HG02763 (cell line): Measurements from ENCODE around the gene ADAMTS2.

Experiments
- ATAC-seq: cut with Tn5 transposase; IDR thresholded peaks from one replicate; pipeline ENCODE4 v1.9.1; 2021; ENCODE audit warnings: mild to moderate bottlenecking, moderate library complexity; ENCODE audit not compliant: unreplicated experiment

Gene ADAMTS2

DNA sequence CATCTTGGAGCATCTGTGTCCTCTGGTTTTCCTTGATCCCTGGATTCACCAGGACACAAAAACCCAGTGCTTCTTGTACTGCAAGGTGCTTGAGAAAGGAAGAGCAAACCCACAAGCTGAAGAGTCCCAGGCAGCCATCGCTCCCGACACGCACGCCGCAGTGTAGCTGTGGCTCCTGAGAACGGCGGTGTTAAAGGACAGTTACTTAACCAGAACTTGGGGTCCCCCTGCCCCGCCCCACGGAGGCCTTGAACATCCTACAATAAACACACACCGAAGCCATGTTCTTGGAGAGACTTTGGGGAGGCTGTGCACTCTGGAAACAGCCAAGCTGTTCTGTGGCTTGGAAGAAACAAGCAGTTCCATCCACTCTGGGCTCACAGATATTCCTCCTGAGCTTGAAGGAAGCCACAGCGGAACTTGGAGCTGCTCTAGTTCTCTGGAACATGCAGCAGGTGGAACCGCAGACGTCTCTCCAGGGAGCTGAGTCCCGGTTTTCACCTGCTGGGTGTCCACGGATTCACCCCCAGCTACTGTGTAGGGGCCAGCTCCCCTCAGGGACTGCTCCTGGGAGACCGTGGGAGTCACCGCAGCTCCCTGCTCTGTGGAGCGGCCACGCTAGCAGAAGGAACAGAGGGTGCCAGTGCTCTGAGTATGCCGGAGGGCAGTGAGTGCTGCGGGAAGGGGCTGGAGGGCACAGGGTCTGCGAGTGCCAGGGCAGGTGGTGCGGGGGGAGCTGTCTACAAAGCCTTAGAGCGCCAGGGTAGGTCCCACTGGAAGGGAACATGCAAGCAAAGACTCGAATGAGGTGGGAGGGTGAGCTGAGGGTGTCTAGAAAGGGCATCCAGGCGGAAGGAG, 107.3 kb downstream of the ADAMTS2 start:
- ATAC-seq, result no peak

DNA sequence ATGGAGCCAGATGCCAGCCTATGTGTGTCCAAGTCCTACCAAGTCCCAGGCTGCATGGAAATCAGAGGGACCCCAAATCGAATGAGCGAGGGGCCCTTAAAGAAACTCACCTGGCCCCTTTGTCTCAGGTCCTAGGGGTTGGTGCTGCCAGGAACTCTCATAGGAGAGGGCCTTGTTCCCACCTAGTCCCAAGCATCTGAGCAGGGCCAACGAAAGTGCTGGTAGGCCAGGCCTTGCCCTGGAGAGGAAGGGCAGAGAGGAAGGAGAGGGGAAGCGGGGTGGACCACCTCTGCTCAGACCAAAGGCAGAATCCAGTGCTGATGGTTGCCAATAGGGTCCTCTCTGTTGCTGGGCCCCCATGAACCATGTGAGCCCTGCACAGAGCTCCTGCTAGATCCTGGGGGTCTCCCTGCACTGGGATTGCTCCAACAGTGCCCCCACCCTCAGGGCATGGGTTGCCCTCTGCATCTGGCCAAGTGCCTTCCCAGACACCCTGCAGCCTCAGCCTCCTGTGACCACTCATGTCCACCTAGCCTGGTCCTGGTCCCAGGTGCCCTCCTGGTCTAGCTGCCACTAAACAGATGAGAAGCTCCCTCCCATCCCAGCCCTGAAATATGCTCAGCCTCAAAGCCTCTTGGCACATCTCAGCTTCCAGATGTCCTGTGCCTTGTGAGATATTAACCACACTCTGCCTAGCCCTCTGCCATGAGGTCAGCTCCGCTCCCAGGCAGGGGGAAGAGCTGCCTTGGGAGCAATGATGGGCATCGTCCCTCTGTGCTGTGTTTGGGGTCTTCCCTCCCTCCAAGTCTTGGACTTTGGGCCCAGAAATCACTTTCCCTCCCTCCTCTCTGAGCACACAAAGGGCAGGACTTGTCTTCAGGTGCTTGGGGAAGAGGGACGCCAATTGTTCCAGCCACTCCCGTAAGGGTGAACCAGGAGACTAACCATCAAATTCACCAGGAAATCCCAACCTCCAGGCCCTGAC, 109.6 kb downstream of the ADAMTS2 start:
- no peak for ATAC-seq

DNA sequence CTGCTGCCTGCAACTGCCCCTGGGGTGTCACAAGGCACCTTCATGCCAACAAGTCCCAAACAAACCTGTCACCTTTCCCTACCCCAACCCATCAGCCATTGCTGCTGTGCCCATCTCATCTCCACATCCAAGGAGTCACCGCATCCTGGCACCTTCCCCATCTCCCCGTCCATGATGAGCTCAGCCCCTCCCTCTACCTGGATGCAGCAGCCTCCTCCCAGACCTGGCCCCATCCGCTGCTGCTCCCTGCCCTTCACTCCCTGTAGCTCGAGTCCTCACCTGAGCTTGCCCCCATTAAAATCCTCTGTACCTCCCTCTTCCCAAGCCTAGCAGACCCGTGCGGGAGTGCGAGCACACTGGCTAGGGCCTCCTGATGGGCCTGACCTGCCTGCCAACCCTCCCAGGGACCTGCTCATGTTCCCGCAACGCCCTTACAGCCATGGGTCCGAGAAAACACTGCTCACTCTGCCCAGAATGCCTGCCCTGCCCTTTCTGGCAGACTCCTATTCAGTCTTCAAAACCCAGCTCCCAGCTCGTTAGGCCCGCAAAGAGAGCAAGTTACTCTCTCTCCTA, 110.6 kb downstream of the ADAMTS2 start:
- ATAC-seq, result no peak

DNA sequence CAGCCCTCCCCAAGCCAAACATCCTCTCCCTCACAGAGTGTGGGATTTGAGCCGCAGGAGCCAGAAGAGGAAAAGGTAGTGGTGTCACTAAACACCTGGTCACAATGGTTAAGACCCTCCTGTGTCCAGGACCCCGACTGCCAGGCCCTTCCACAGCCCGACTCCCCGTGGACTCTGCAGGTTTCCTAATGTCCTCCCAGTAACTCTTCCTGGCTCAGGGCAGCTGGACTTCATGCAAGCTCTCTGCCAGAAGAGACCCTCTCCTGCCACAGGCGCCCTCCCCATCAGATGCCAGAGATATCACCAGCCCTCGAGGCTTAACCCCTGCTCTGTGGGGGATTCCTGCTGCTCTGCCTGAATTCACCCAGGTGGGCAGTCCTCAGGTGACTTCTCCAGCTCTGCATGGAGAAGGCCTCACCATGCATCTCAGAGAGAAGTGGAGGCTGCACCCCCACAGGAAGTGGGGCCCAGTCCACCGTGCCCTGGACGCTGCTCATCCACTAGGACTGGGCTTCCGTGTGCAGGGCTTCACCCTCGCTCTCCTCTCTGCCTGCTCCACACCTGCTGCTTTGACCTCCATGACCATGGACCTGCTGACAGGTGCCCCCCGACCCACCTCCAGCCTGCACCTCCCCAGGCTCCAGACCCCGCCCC, 111.2 kb downstream of the ADAMTS2 start:
- no peak for ATAC-seq

DNA sequence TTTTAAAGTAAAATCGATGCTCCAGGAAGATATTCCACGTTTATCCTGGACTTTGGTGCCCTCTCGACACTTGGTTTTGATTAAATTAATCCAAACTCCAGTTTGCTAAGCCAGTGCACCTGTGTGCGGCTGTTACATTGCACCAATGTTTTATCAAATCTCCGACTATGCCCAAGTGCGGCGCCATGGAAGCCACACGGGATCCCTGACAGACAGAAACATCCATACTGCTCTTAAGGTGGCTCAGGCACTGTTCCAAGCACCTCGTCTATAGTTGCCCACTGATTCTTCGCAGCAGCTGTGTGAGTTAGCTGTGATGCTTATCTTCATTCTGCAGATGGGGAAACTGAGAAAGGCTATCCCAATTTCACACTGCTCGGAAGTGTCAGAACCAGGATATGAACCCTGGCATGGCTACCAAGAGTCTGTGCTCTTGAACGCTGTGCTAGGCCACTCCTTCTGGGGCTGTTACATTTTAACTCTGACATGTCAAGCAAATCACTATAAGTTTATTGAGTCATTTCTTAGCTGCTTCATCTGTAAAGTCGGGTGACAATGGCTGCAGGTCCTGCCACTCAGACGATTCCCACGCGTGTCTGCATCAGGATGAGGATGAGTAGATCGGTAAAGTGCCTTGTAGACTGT, 113.0 kb downstream of the ADAMTS2 start:
- no peak for ATAC-seq

DNA sequence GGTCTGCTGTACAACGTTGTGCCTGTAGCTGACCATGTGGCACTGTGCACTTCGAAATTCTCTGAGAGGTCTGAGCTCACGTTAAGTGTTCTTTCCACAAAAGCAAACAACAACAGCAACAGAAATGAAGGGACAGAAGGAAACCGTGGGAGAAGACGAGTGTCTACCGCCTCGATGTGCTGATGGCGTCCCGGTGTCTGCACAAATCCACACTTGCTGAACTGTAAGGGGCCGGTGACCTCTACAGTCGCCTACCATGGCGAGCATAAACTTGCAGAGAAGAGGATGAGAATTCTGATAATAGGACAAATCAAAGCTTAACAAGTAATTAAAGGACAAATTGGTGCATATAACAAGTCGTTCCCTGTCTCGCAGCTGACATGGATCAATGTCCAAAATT, 114.0 kb downstream of the ADAMTS2 start:
- ATAC-seq, result no peak

DNA sequence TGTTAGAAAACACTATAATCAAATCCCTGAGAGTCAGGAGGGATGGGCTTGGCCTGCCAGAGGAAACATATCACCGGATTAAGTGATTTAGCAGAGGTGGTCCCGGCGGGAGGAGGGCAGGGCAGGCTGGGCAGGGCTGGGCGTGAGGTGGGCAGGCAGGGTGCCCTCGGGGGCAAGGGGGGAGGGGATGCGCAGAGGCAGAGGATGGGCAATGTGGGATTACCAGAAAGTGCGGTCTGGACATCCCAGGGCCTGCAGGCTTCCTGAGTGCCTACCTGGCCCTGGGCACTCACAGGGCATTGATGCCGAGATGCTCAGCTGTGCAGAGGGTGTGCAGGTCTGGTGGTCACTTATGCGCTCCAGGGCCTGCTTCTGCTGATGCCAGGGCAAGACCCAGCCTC, 115.2 kb downstream of the ADAMTS2 start:
- ATAC-seq, result no peak

DNA sequence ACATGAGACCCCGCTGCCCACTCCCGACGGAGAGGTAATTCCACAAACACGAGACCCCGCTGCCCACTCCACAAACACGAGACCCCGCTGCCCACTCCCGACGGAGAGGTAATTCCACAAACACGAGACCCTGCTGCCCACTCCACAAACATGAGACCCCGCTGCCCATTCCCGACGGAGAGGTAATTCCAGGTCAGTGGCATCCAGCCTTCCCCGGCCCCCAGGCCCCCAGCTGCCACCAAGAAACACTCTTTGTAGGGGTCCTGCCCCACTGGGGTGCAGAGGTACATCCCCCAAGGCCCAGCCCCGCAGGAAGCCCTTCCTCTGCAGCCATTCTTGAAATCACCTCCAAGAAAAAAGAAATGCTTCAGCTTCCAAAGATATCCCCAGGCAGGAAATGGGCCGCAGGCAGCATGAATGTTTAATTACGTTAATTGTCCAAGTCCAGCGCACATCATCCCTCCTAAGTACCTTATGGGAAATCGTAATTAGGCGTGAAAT, 115.9 kb downstream of the ADAMTS2 start:
- no peak for ATAC-seq

DNA sequence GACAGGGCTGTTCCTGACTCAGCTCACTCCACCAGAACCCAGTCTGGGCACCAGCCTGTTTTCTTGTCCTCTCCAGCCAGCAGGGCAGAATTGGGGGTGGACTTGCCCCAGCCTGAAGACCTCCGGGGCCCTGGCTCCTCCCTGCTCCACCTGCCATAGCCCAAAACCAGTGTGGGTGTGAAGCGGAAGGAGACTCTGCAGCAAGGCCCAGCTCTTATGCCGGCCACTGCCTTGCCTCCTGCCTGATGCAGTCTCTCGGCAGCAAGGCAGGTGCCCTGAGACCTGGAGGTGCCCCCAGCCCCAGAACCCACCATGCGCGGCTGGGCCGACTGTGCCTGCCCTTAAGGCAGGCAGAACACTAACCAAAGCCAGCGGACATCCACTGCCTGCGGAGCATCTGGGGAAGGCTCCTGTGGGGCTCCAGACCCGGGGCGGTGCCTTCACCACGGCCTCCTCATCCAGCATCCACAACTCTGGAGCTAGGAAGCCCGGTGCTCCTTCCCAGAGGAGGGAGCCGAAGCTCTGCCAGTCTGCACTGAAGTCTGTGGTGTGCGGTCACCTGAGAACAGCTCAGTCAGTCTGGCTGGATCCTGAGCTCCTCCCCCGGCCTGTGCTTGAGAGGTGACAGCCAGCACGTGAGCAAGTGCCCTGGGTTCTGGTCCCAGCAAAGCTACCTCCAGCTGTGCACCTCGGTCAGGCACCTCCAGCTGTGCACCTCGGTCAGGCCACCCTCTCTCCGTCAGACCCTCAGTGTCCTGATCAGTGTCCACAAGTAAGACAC, 116.7 kb downstream of the ADAMTS2 start:
- no peak for ATAC-seq

DNA sequence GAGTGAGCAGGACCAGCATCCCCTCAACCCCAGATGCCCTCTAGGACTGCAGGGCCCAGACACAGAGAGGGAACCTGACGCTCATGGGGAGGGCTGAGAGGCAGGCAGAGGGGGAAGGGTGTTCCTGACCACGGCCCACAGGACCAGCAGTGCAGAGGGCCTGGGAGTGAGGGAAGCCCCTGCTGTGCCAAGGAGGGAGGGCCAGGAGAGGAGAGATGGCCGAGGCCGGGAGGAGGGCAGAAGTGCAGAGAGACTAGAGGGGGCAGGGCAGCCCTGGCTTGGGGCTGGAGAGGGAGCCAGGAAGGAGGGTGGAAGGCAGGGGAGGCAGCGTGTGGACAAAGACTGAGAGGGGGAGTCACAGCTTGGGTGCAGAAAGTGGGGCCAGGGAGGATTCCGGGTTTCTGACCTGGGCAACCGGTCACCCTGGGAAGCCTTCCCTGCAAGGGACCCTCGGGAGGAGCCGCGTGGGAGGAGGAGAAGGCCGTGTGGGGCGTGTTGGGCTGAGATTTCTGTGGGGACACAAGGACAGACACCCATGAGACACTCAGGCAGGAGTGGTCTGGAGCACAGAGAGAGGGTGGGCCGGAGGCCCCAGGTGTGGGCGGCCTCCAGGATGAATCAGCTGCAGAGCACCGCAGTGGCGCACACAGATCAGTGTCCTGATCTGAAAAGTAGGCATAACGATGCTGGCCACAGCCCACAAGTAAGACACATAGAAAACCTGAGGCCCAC, 117.5 kb downstream of the ADAMTS2 start:
- ATAC-seq, result no peak

DNA sequence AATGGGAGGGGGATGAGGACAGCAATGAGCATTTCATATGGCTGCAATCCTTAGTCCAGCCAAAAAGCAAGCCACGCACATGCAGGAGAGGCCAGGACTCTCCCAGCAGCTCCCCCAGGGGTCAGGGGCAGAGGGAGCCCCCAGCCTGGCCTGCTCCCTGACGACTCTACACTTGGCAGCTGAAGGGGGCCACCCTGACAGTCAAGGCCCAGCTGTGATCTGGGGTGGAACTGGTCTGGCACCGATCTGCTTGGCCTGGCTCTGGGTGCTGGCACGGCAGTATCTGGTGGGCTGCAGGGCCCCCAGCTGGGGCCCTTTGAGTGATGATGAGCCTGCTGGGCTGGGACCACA, 118.1 kb downstream of the ADAMTS2 start:
- no peak for ATAC-seq

DNA sequence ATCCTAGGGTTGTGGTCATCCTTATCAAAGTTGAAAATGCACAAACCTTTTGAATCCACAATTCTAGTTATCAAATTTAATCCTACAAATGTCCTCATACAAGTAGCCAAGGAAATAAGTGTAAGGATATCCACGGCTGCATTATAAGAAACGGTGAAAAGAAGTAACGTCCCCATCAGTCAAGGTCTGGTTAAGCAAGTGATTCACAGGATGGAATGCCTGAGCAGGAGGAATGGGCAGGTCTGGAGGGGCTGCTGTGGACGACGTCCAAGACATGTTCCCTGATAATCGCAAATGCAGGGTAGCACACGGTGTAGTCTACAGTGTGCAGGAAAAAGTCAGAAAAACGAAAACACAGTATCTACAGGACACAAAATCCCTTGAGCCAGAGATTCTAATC, 118.6 kb downstream of the ADAMTS2 start:
- no peak for ATAC-seq

DNA sequence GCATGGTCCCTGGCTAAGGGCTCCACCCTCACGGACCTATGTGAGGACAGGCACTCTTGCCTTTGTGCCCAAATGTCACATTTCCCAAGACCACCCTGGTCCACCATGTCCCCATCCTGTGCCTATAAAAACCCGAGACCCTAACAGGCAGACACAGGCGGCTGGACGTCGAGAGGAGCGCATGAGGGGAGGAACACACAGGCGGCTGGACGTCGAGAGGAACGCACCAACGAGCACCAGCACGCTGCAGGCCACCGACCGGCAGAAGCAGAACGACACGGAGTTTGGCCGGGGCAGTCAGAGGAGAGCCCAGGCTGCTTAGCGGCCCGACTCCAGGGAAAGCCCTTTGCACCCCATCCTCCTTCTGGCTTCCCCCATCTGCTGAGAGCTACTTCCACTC, 119.9 kb downstream of the ADAMTS2 start:
- ATAC-seq, result no peak

DNA sequence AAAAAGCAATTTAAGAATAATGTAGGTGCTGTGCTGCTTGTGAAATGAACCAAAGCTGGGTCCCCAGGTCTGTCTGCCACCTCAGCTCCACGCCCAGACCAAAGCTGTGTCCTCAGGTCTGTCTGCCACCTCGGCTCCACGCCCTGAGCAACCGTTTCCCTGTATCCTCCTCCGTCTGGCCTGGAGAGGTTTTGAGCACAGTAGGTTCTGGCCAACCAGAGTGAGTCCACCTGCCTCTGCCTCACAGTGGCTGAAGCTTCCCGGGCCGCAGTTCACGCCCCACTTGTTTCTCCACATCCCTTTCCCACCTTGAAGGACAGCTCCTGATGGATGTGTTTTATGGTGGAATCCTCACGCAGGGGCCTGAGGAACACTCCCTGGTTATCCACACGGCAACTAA, 120.5 kb downstream of the ADAMTS2 start:
- no peak for ATAC-seq

DNA sequence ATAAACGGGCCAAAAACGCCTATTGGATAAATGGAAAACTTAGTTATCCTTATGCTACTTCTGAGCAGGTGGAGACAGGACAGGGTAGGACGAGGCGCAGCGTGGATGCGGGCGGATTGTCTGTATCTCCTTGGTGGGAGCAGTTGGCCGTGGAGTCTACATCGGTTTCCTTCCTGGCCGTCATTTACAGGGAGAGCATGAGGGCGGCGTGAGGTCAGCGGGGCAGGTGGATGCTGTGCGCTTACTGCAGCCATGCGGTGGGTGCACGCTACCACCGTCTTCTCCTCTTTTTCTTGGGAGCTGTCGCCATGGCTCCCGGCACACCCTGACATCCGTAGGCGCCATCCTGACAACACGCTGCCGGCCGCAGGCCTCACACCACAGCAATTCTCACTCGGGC, 121.3 kb downstream of the ADAMTS2 start:
- no peak for ATAC-seq

DNA sequence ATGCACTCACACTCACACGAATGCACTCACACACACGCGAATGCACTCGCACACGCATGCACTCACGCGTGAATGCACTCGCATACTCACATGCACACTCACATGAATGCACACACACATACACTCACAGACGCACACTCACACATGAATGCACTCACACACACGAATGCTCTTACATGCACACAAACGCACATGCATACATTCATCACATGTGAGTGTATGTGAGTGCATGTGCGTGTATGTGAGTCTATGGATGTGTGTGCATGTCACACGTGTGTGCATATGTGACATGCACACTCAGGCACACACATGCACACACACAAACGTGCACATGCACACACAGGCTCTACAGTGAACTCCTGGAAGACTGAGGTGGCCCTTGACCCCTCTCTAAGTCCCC, 121.7 kb downstream of the ADAMTS2 start:
- no peak for ATAC-seq

DNA sequence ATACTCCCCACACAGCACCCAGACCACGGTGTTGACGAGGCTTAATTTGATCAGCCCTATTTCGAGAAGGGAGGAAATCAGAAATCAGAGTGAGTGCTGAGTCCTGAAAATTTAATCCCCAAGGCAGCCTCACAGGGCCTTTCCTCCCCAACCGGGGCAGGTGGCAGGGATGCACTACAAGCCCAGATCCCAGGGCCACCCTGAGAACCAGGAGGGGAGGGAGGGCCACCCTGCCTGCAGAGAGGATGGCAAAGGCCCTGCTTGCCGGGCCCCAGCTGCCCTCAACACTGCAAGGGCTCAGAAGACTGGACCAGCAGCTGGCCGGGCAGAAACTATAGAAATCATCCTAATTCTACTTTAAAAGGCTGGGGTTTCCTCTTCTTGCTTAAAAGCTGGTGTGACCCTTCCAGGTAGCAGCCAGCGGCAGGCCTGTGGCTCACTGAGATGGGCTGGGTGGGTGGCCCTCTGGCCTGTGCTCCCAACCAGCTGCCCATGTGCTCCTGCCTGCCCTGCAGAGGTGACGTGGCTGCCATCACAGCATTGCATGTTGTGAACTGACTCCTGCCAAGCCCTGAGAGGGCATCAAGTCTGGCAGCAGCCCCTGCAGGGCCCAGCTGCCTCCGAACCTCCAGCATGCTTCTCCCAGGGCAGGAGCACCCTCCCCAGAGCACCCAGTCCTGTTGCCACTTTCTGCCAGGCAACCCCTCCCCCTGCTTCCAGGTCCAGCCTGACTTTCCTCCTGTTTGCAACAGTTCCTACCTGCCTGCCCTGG, 122.8 kb downstream of the ADAMTS2 start:
- no peak for ATAC-seq

DNA sequence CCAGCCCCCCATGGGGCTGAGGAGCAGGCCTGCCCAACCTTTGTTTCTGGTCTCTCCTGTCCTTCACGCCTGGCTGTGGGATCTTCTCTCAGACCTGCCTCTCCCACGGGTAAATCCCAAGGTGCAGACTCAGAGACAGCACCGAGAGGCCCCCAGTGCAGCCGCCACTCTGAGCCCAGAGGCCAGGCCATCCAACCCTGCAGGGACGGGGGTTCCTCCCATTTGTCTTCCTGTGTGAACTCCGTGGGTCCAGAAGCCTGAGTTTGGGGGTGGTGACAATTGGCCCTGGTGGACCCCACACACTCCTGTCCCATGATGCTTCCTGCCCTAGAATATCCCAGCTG, 123.4 kb downstream of the ADAMTS2 start:
- no peak for ATAC-seq
